Gastroesophageal sphincter (tissue), 4 donors: Measurements from ENCODE around the gene FOSL2. TPM values are rescaled to one million over a fixed set of nuclear protein-coding genes. Genes with fewer than 3 reads are reported as not detected.

ENCODE experiments used
- ATAC-seq: fragments of 150-250 bp; one replicate; pipeline ENCODE4 v1.9.1; 2016; ENCODE audit warnings: mild to moderate bottlenecking, moderate library complexity
- H3K27ac ChIP-seq, 4 donors: fragments of 200-600 bp; sonication (generic) in 3 of 4; 1 replicate in 3 of 4; 2 replicates in 1 of 4; pipeline ENCODE4 v1.5.1; 2016 to 2019
- H3K27me3 ChIP-seq: fragments of 200-600 bp; sonication (generic); one replicate; pipeline ENCODE4 v1.5.1; 2019
- H3K36me3 ChIP-seq, 2 donors: fragments of 200-600 bp; sonication (generic); one replicate each; pipeline ENCODE4 v1.5.1; 2019; ENCODE audit warnings: control low read depth in 1 of 2
- H3K4me1 ChIP-seq, 3 donors: fragments of 200-600 bp; sonication (generic); 1 replicate in 2 of 3; 2 replicates in 1 of 3; pipeline ENCODE4 v1.5.1; 2016 to 2019; ENCODE audit warnings: control low read depth in 2 of 3
- H3K4me3 ChIP-seq, 2 donors: fragments of 200-600 bp; sonication (generic); one replicate each; pipeline ENCODE4 v1.5.1; 2019; ENCODE audit warnings: mild to moderate bottlenecking in 1 of 2, moderate library complexity in 1 of 2
- H3K9me3 ChIP-seq, 3 donors: fragments of 200-600 bp; sonication (generic); one replicate each; pipeline ENCODE4 v1.5.1; 2017 to 2019; ENCODE audit warnings: control low read depth in 2 of 3
- CTCF ChIP-seq, 4 experiments: fragments of 200-600 bp in 2 of 4; fragments of 450-650 bp in 2 of 4; sonication (generic) in 1 of 4; IDR thresholded peaks; one replicate each; pipeline ENCODE4 v1.5.1; 2017 to 2019; ENCODE audit warnings: antibody characterized with exemption in 4 of 4, mild to moderate bottlenecking in 2 of 4, moderate library complexity in 2 of 4
- EP300 ChIP-seq: sonication (generic); formaldehyde crosslinking; IDR thresholded peaks from one replicate; pipeline ENCODE4 v1.6.1; 2017; ENCODE audit warnings: antibody characterized with exemption, mild to moderate bottlenecking
- POLR2A ChIP-seq, 2 donors: fragments of 450-650 bp; IDR thresholded peaks; one replicate each; pipeline ENCODE4 v1.6.1; 2017; ENCODE audit warnings: antibody characterized with exemption in 2 of 2, mild to moderate bottlenecking in 2 of 2, moderate library complexity in 1 of 2
- POLR2AphosphoS5 ChIP-seq: sonication (generic); formaldehyde crosslinking; IDR thresholded peaks from one replicate; pipeline ENCODE4 v1.6.1; 2017; ENCODE audit warnings: antibody characterized with exemption
- WGBS, 2 donors: methylation state at CpG; one replicate each; pipeline ENCODE4 v1.1.5; 2018; ENCODE audit warnings: low coverage in 1 of 2; 5-methylcytosine and 5-hydroxymethylcytosine counted together
- total RNA-seq, 4 donors: library from RNA; depleted of rRNA; stranded (reverse); fragments of >200 nt; gene quantifications; one replicate each; pipeline ENCODE4 v1.1.0, GENCODE V29; 2016

Gene FOSL2
- total RNA-seq, 4 donors from 2014 or later: 75.3 to 152 (median 132) TPM

GRCh38 chr2:28439763-28440162 is 47.1 kb downstream of the FOSL2 start:
- Histone ChIP-seq H3K9me3 (no peaks in the 10 kb centered on the region), H3K4me3 (no peak overlapping the region), H3K27me3 (no peaks in the 10 kb centered on the region), H3K27ac (no peak overlapping the region), H3K36me3 (no peaks in the 10 kb centered on the region), H3K4me1 (no peaks in the 10 kb centered on the region)
- TF ChIP-seq EP300: no peak
- TF ChIP-seq CTCF (IDR thresholded peaks at IDR 0.05): no peak
- no peak for TF ChIP-seq POLR2A (IDR thresholded peaks at IDR 0.05)
- no peak for TF ChIP-seq POLR2AphosphoS5
- 98% methylated on average over 9 of the region's 14 CpGs; no CpG with 5 or more reads in 1 of the 2 donors for WGBS, 2 donors
- no peak for ATAC-seq

- no peaks in the 10 kb centered on the region for H3K36me3 ChIP-seq
- 56 to 67% methylated on average over 3 of the region's 3 CpGs for WGBS, 2 donors
- H3K4me1 ChIP-seq: no peaks in the 10 kb centered on the region
- TF ChIP-seq EP300: no peak
- TF ChIP-seq POLR2AphosphoS5: no peak
- TF ChIP-seq POLR2A (IDR thresholded peaks at IDR 0.05): no peak
- H3K4me3 ChIP-seq: no peak overlapping the region
- H3K27ac ChIP-seq: no peak overlapping the region
- no peaks in the 10 kb centered on the region for H3K9me3 ChIP-seq
- ATAC-seq: no peak
- H3K27me3 ChIP-seq: no peaks in the 10 kb centered on the region
Observed at GRCh38 chr2:28442328-28442727, 49.7 kb downstream of the FOSL2 start.

- WGBS, 2 donors: 97% methylated on average over 3 of the region's 4 CpGs; no CpG with 5 or more reads in 1 of the 2 donors
- TF ChIP-seq POLR2A (IDR thresholded peaks at IDR 0.05) (no peak), CTCF (IDR thresholded peaks at IDR 0.05) (no peak), EP300 (no peak), POLR2AphosphoS5 (no peak)
- Histone ChIP-seq H3K27ac (no peak overlapping the region), H3K4me3 (no peak overlapping the region), H3K9me3 (no peaks in the 10 kb centered on the region), H3K27me3 (no peaks in the 10 kb centered on the region), H3K36me3 (no peaks in the 10 kb centered on the region), H3K4me1 (no peaks in the 10 kb centered on the region)
- no peak for ATAC-seq
Observed at GRCh38 chr2:28444956-28445355, 52.3 kb downstream of the FOSL2 start.

- WGBS, 2 donors: 31 to 60% methylated on average over 1 to 3 of the region's 7 CpGs
- TF ChIP-seq EP300 (no peak), POLR2AphosphoS5 (peak; percentile 14), CTCF (IDR thresholded peaks at IDR 0.05) (no peak), POLR2A (IDR thresholded peaks at IDR 0.05) (no peak)
- ATAC-seq: peak; percentile 70
- Histone ChIP-seq H3K9me3 (no peaks in the 10 kb centered on the region), H3K27ac (no peak overlapping the region), H3K4me3 (no peak overlapping the region), H3K27me3 (no peaks in the 10 kb centered on the region), H3K36me3 (no peaks in the 10 kb centered on the region), H3K4me1 (no peaks in the 10 kb centered on the region)
Observed at GRCh38 chr2:28445448-28446258, 53.0 kb downstream of the FOSL2 start.

- H3K4me1 ChIP-seq: no peaks in the 10 kb centered on the region
- ATAC-seq: no peak
- no peak overlapping the region for H3K27ac ChIP-seq
- no peak for TF ChIP-seq EP300
- TF ChIP-seq POLR2AphosphoS5: no peak
- no peak overlapping the region for H3K4me3 ChIP-seq
- no peaks in the 10 kb centered on the region for H3K27me3 ChIP-seq
- H3K36me3 ChIP-seq: no peaks in the 10 kb centered on the region
- no peaks in the 10 kb centered on the region for H3K9me3 ChIP-seq
Observed at GRCh38 chr2:28446531-28446930, 53.9 kb downstream of the FOSL2 start.

GRCh38 chr2:28447086-28447485 is 54.4 kb downstream of the FOSL2 start:
- WGBS, 2 donors: 50 to 78% methylated on average over 1 of the region's 3 CpGs
- Histone ChIP-seq H3K36me3 (no peaks in the 10 kb centered on the region), H3K27me3 (no peaks in the 10 kb centered on the region), H3K9me3 (no peaks in the 10 kb centered on the region), H3K27ac (no peak overlapping the region), H3K4me3 (no peak overlapping the region), H3K4me1 (no peaks in the 10 kb centered on the region)
- TF ChIP-seq CTCF (IDR thresholded peaks at IDR 0.05) (no peak), EP300 (no peak), POLR2AphosphoS5 (no peak), POLR2A (IDR thresholded peaks at IDR 0.05) (no peak)
- no peak for ATAC-seq
